GF-D8 (cell line): ENCODE results near the gene PPM1L.

Source experiments
- DNase-seq: peaks from one replicate; lab custom pipeline; 2025; lab: John Stamatoyannopoulos, UW

PPM1L gene

GRCh38 chr3:160809453-160809852 lies 53.4 kb downstream of the PPM1L start:
- DNase-seq = no peak

GRCh38 chr3:160810362-160811236 lies 54.6 kb downstream of the PPM1L start:
- DNase-seq = no peak

- no peak for DNase-seq
These were observed 55.2 kb downstream of the PPM1L start for GRCh38 chr3:160811237-160811548.

- DNase-seq = no peak
These were observed 56.3 kb downstream of the PPM1L start for GRCh38 chr3:160812304-160812703.

GRCh38 chr3:160815280-160815679 lies 59.2 kb downstream of the PPM1L start:
- no peak for DNase-seq

- DNase-seq = no peak
These were observed 64.0 kb downstream of the PPM1L start for GRCh38 chr3:160820022-160820421.

GRCh38 chr3:160820430-160820829 lies 64.4 kb downstream of the PPM1L start:
- no peak for DNase-seq

GRCh38 chr3:160822936-160823335 lies 66.9 kb downstream of the PPM1L start:
- no peak for DNase-seq

- no peak for DNase-seq
These were observed 69.3 kb downstream of the PPM1L start for GRCh38 chr3:160825311-160825800.

- DNase-seq = no peak
These were observed 70.4 kb downstream of the PPM1L start for GRCh38 chr3:160826408-160826807.

- DNase-seq = no peak
These were observed 71.0 kb downstream of the PPM1L start for GRCh38 chr3:160826991-160827390.

- no peak for DNase-seq
These were observed 71.5 kb downstream of the PPM1L start for GRCh38 chr3:160827516-160827915.

- DNase-seq = no peak
These were observed 72.8 kb downstream of the PPM1L start for GRCh38 chr3:160828880-160829279.

GRCh38 chr3:160829486-160830009 lies 73.5 kb downstream of the PPM1L start:
- no peak for DNase-seq

GRCh38 chr3:160830796-160831195 lies 74.8 kb downstream of the PPM1L start:
- no peak for DNase-seq

GRCh38 chr3:160831401-160831800 lies 75.4 kb downstream of the PPM1L start:
- no peak for DNase-seq

- peak; percentile 66 for DNase-seq
These were observed 81.5 kb downstream of the PPM1L start for GRCh38 chr3:160837394-160837980.

- no peak for DNase-seq
These were observed 84.6 kb downstream of the PPM1L start for GRCh38 chr3:160840590-160840989.

- DNase-seq = no peak
These were observed 85.4 kb downstream of the PPM1L start for GRCh38 chr3:160841455-160841854.

- no peak for DNase-seq
These were observed 86.3 kb downstream of the PPM1L start for GRCh38 chr3:160842021-160843005.

- DNase-seq = no peak
These were observed 95.7 kb downstream of the PPM1L start for GRCh38 chr3:160851629-160852210.

- DNase-seq = no peak
These were observed 96.8 kb downstream of the PPM1L start for GRCh38 chr3:160852856-160853255.
